ENCODE measurements around the gene SH3GL1.

DNA sequence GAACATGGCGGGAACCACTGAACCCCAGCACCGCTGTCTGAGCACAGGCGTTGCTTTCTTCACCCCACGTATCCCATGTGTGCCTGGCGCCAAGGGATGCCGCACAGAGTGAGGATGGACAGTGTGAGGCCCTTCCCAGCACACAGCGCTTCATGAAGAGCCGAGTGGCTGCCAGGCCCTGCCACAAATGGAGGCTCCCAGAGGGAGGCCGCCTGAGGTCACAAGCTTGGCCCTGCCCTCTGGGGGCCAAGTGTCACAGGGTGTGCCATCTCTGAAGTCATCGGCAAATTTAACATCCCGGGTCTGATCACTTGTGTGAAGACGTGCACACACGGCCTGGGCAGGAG, 32.6 kb downstream of the SH3GL1 start:
- TF ChIP-seq POLR2AphosphoS5 (IDR thresholded peaks at IDR 0.05; ENCODE audit: borderline replicate concordance, low read depth, low read length) (no peak), EZH2 (IDR thresholded peaks at IDR 0.05) (no peak)

Data from SK-N-MC (cell line).